Gastrocnemius medialis (tissue), 4 donors: ENCODE results near the gene MYLK3.

Experiments
- POLR2A ChIP-seq, 2 donors: fragments of 450-650 bp; IDR thresholded peaks; one replicate each; pipeline ENCODE4 v1.6.1; 2017; ENCODE audit warnings: antibody characterized with exemption in 2 of 2, mild to moderate bottlenecking in 2 of 2, moderate library complexity in 2 of 2
- TF ChIP-seq, protein P1 (sequence below), 5 experiments: fragments of 450-650 bp in 3 of 5; fragments of 200-600 bp in 2 of 5; sonication (generic) in 2 of 5; IDR thresholded peaks in 4 of 5; conservative IDR thresholded peaks in 1 of 5; 1 replicate in 4 of 5; 2 replicates in 1 of 5; pipeline ENCODE4 v1.5.1; 2016 to 2019; ENCODE audit warnings: antibody characterized with exemption in 5 of 5, mild to moderate bottlenecking in 3 of 5, moderate library complexity in 3 of 5

DNA sequence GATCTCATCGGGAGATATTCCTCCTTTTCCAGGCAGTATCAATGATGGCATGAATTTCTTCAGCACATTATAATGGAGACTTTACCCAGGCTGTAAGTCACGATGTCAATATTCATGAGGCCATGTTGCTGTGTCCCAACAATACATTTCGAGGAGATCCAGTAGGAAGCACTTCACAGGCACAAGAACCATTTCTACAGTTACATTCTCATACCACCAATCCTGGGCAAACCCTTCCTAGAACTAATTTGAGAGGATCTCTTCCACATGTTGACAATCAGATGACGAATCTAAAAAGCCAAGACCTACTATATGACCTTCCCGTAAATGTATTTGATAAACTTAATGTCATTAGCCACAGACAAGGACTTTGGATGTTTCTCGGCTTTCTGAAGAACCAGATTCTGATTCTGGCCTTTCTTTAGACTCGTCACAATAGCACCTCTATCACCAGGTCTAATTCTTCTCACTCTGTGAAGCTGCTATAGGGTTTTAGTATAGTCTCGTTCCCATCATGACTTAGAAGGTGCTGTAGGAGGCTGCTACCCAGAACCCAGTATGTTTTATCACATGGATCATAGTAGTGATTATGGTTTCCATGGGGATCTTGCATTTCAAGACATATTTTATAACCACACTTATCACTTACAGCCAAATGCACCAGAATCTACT, 42.6 kb upstream of the MYLK3 start:
- TF ChIP-seq, protein P1, sequence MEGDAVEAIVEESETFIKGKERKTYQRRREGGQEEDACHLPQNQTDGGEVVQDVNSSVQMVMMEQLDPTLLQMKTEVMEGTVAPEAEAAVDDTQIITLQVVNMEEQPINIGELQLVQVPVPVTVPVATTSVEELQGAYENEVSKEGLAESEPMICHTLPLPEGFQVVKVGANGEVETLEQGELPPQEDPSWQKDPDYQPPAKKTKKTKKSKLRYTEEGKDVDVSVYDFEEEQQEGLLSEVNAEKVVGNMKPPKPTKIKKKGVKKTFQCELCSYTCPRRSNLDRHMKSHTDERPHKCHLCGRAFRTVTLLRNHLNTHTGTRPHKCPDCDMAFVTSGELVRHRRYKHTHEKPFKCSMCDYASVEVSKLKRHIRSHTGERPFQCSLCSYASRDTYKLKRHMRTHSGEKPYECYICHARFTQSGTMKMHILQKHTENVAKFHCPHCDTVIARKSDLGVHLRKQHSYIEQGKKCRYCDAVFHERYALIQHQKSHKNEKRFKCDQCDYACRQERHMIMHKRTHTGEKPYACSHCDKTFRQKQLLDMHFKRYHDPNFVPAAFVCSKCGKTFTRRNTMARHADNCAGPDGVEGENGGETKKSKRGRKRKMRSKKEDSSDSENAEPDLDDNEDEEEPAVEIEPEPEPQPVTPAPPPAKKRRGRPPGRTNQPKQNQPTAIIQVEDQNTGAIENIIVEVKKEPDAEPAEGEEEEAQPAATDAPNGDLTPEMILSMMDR (IDR thresholded peaks at IDR 0.05 in 4 of 5, conservative IDR thresholded peaks at IDR 0.05 in 1 of 5), result no peak
- TF ChIP-seq POLR2A (IDR thresholded peaks at IDR 0.05), result no peak
